GM10248 (cell line): ENCODE data around the gene FOXK1.

ENCODE experiments used
- CTCF ChIA-PET: fragments of 300-600 bp; sonication (Branson Sonifier 250); formaldehyde crosslinking; extraction: SDS; loops from one replicate; lab custom pipeline; 2021; ENCODE audit warnings: antibody characterized with exemption; lab: Yijun Ruan, JAX
- POLR2A ChIA-PET: fragments of 350-650 bp; sonication (Branson Sonifier 250); formaldehyde crosslinking; extraction: SDS; loops from one replicate; lab custom pipeline; 2020; ENCODE audit warnings: antibody characterized with exemption; lab: Yijun Ruan, JAX
- DNase-seq: peaks from one replicate; pipeline ENCODE4 v3.0.0; 2012; ENCODE audit errors: extremely low spot score
- CTCF ChIP-seq: IDR thresholded peaks from 2 replicates; pipeline ENCODE4 v1.5.1; 2012; ENCODE audit warnings: mild to moderate bottlenecking, low read depth; ENCODE audit errors: extremely low read depth, missing control alignments, control extremely low read depth

Gene FOXK1

GRCh38 chr7:4653771-4654170, 28.3 kb upstream of the FOXK1 start:
- no peak for TF ChIP-seq CTCF
- no peak for DNase-seq
- CTCF ChIA-PET, result interaction anchor here (0.7 to 1.6 kb wide), 3 partner anchors 8 to 18 kb away, joined by 3 to 4 read pairs (median 3); no protein-coding TSS in a partner anchor
- POLR2A ChIA-PET, result no interaction called here

- DNase-seq, result no peak
- ChIA-PET CTCF (no interaction called here), POLR2A (no interaction called here)
- no peak for TF ChIP-seq CTCF
Observed at GRCh38 chr7:4655311-4655710, 26.8 kb upstream of the FOXK1 start.

GRCh38 chr7:4655896-4656295, 26.2 kb upstream of the FOXK1 start:
- POLR2A ChIA-PET, result no interaction called here
- TF ChIP-seq CTCF, result no peak
- CTCF ChIA-PET, result no interaction called here
- DNase-seq, result no peak

GRCh38 chr7:4657640-4658417, 24.3 kb upstream of the FOXK1 start:
- CTCF ChIA-PET, result interaction anchor here (1.4 to 2.1 kb wide), 2 partner anchors 21 to 96 kb away, joined by 3 to 7 read pairs; no protein-coding TSS in a partner anchor
- POLR2A ChIA-PET, result no interaction called here

GRCh38 chr7:4659551-4660286, 22.4 kb upstream of the FOXK1 start:
- TF ChIP-seq CTCF, result no peak
- POLR2A ChIA-PET, result no interaction called here
- DNase-seq, result no peak
- CTCF ChIA-PET, result interaction anchor here (1.0 to 2.1 kb wide), 5 partner anchors 8 to 94 kb away, joined by 3 to 7 read pairs (median 4); no protein-coding TSS in a partner anchor

More at GRCh38 chr7:4657640-4658417, 24.3 kb upstream of the FOXK1 start:
- no peak for DNase-seq
- no peak for TF ChIP-seq CTCF

DNA sequence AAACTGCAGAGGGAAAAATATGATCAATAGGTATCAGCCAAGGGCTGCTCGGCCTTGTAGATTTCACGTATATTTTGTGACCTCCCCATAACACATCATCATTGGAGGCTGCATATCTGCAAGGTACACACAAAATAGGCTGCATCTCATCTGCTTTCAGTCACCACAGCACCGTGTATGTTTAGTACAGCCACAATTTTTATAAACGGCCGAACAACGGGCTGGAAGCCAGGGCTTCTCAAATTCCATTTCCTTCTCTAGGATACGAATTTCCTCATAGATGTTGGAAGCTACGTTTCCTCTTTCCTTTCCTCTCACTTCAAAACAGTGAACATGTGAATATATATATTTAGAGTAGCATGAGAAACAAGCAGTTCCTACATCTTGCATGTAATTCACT, 20.2 kb upstream of the FOXK1 start:
- TF ChIP-seq CTCF, result no peak
- DNase-seq, result no peak
- POLR2A ChIA-PET, result no interaction called here
- CTCF ChIA-PET, result no interaction called here
